Measurements from ENCODE around the gene NMNAT3. TPM values are rescaled to one million over a fixed set of nuclear protein-coding genes. Genes with fewer than 3 reads are reported as not detected.

The NMNAT3 gene
- polyA plus RNA-seq, 2 of the 4 experiments (the other 2 are of a cell fraction) = 1.2 to 2.9 TPM

DNA sequence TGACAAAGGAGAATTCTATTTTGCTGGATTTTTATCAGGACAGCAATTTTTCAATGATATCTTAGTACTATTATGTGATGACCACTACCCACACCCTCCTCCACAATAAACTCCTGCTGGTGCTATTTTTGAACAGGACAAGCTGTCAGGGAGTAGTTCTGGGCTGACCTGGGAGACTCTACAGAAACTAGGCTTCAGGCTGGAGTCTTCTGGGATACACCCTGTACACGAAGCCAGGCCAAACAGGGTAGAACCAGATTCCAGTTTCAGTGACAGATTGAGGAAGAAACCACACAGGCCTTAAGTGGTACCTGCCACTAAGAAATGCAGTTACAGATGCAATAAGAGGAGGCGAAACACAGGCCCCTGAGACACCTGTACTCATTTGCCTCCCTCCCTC is 12.8 kb downstream of the NMNAT3 start (continued):
- TF ChIP-seq HES2 (IDR thresholded peaks at IDR 0.05) = no peak
- TF ChIP-seq NFE2L2 (conservative IDR thresholded peaks at IDR 0.05; ENCODE audit: low read length) = no peak

DNA sequence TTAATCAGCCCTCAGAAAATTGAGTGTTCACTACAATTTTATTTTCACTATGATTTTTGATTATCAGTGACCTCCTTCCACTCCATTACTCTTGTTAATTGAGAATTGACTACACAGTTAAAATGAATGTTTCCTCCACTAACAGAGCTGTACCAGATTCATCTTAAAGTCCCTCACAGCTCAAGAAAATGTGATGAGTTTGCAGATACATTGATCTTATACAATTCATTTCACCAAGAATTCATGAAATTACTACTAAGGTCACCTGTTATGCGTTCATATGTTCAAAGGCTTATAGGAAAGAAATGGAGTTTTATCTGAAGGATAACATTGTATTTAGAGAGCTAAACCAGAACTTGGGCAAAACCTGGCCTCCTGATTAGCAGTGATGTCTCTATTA is 17.5 kb downstream of the NMNAT3 start:
- no peaks in the 10 kb centered on the region for H3K9me3 ChIP-seq
- 0% methylated on average over 1 of the region's 1 CpG for WGBS (ENCODE audit: missing lambda C conversion rate)
- H3K4me2 ChIP-seq = no peak overlapping the region
- no peak for TF ChIP-seq FOSL2 (IDR thresholded peaks at IDR 0.05)
- no peak for TF ChIP-seq FOSL2 (CRISPR knock-in tag; IDR thresholded peaks at IDR 0.05)
- peak; percentile 22 for TF ChIP-seq MAFK (IDR thresholded peaks at IDR 0.05; ENCODE audit: partially characterized antibody)
- TF ChIP-seq CTCF (IDR thresholded peaks at IDR 0.05) = no peak
- TF ChIP-seq RARB (CRISPR knock-in tag; IDR thresholded peaks at IDR 0.05) = no peak
- no peak for TF ChIP-seq CHD2 (IDR thresholded peaks at IDR 0.05; ENCODE audit: low read length, partially characterized antibody)
- no peak for TF ChIP-seq HMGXB4 (CRISPR knock-in tag; IDR thresholded peaks at IDR 0.05; ENCODE audit: borderline replicate concordance)
- no peaks in the 10 kb centered on the region for H3K4me1 ChIP-seq
- DNase-seq (ENCODE audit: low read depth in 1 of 2, low spot score in 1 of 2) (no peak), FAIRE-seq (no peak), ATAC-seq (no peak)
- no peak overlapping the region for H3K4me3 ChIP-seq
- CTCF ChIA-PET = no interaction called here
- no peak overlapping the region for H3K27ac ChIP-seq
- POLR2A ChIA-PET = no interaction called here

DNA sequence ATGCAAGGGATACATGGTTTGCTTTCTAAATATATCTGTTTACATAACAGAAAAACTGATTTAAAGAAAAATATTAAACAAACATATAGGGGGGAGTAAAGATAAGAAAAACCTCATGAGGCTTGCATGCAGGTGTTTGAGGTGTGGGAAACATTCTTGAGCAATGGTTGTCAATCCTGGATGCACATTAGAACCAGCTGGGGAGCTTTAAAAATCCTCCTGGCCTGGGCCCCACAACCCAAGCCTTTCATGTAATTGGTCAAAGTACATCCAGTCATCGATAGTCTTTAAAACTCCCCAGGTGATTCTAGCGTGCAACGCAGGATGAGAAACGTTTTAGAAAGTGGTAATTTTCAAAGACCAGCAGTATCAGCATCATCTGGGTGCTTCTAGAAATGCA is 18.3 kb downstream of the NMNAT3 start:
- DNase-seq (ENCODE audit: low read depth in 1 of 2, low spot score in 1 of 2) (no peak), FAIRE-seq (no peak), ATAC-seq (no peak)
- no peaks in the 10 kb centered on the region for H3K9me3 ChIP-seq
- no peaks in the 10 kb centered on the region for H3K4me1 ChIP-seq
- H3K4me3 ChIP-seq = no peak overlapping the region
- POLR2A ChIA-PET = no interaction called here
- 55% methylated on average over 4 of the region's 4 CpGs for WGBS (ENCODE audit: missing lambda C conversion rate)
- CTCF ChIA-PET = no interaction called here
- no peak overlapping the region for H3K27ac ChIP-seq
- H3K4me2 ChIP-seq = no peak overlapping the region
- TF ChIP-seq TFCP2L1 (CRISPR knock-in tag; IDR thresholded peaks at IDR 0.05) (no peak), KDM1A (IDR thresholded peaks at IDR 0.05; ENCODE audit: low read depth) (no peak), RCOR1 (IDR thresholded peaks at IDR 0.05; ENCODE audit: low read depth, low read length) (no peak), NPAS2 (CRISPR knock-in tag; IDR thresholded peaks at IDR 0.05; ENCODE audit: borderline replicate concordance) (no peak), CBX8 (IDR thresholded peaks at IDR 0.05) (no peak), SREBF2 (IDR thresholded peaks at IDR 0.05) (no peak), EP300 (IDR thresholded peaks at IDR 0.05) (no peak), HOXB5 (CRISPR knock-in tag; IDR thresholded peaks at IDR 0.05) (no peak), E2F6 (IDR thresholded peaks at IDR 0.05; ENCODE audit: borderline replicate concordance, low read depth) (no peak), CHD4 (IDR thresholded peaks at IDR 0.05; ENCODE audit: borderline replicate concordance) (no peak), REST (IDR thresholded peaks at IDR 0.05) (no peak), BHLHE40 (IDR thresholded peaks at IDR 0.05; ENCODE audit: low read depth, low read length) (no peak), ESRRA (IDR thresholded peaks at IDR 0.05; ENCODE audit: borderline replicate concordance, low read length) (no peak), MAZ (IDR thresholded peaks at IDR 0.05; ENCODE audit: borderline replicate concordance, low read depth, low read length) (no peak), ZC3H11A (IDR thresholded peaks at IDR 0.05) (no peak), CTCF (IDR thresholded peaks at IDR 0.05) (no peak)
- TF ChIP-seq, protein P1, sequence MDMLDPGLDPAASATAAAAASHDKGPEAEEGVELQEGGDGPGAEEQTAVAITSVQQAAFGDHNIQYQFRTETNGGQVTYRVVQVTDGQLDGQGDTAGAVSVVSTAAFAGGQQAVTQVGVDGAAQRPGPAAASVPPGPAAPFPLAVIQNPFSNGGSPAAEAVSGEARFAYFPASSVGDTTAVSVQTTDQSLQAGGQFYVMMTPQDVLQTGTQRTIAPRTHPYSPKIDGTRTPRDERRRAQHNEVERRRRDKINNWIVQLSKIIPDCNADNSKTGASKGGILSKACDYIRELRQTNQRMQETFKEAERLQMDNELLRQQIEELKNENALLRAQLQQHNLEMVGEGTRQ (IDR thresholded peaks at IDR 0.05) = no peak
- TF ChIP-seq, protein P2, sequence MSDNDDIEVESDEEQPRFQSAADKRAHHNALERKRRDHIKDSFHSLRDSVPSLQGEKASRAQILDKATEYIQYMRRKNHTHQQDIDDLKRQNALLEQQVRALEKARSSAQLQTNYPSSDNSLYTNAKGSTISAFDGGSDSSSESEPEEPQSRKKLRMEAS (IDR thresholded peaks at IDR 0.05) = no peak

Measured in A549 (cell line).